Effector memory CD8-positive, alpha-beta T cell (primary cell): ENCODE measurements around the gene GRID1.
A peak's percentile ranks its signal among the peaks of the same experiment; 100 is the strongest.

ENCODE experiments used
- ATAC-seq: fragments of 150-1000 bp; cut with Tn5 transposase; replicated peaks from 2 replicates; pipeline ENCODE4 v1.10.0; 2021; ENCODE audit warnings: mild to moderate bottlenecking, moderate library complexity
- DNase-seq, 3 experiments: peaks; one replicate each; pipeline ENCODE4 v3.0.0; 2021
- H3K27ac Mint-ChIP-seq, 2 donors: one replicate each; pipeline ENCODE4 v1.8.0; 2022; ENCODE audit warnings: mild to moderate bottlenecking in 2 of 2, mixed read lengths in 2 of 2, moderate library complexity in 2 of 2
- H3K27me3 Mint-ChIP-seq, 2 donors: one replicate each; pipeline ENCODE4 v1.8.0; 2022; ENCODE audit warnings: mixed read lengths in 2 of 2
- H3K36me3 Mint-ChIP-seq: one replicate; pipeline ENCODE4 v1.8.0; 2022; ENCODE audit warnings: mild to moderate bottlenecking, moderate library complexity, mixed read lengths; ENCODE audit not compliant: insufficient read depth
- H3K4me1 Mint-ChIP-seq, 2 donors: one replicate each; pipeline ENCODE4 v1.8.0; 2022; ENCODE audit warnings: low read depth in 2 of 2, mixed read lengths in 2 of 2
- H3K4me3 Mint-ChIP-seq, 2 donors: one replicate each; pipeline ENCODE4 v1.8.0; 2022; ENCODE audit warnings: mild to moderate bottlenecking in 2 of 2, mixed read lengths in 2 of 2, moderate library complexity in 2 of 2
- H3K9me3 Mint-ChIP-seq, 2 donors: one replicate each; pipeline ENCODE4 v1.8.0; 2022; ENCODE audit warnings: mixed read lengths in 2 of 2

Gene GRID1

DNA sequence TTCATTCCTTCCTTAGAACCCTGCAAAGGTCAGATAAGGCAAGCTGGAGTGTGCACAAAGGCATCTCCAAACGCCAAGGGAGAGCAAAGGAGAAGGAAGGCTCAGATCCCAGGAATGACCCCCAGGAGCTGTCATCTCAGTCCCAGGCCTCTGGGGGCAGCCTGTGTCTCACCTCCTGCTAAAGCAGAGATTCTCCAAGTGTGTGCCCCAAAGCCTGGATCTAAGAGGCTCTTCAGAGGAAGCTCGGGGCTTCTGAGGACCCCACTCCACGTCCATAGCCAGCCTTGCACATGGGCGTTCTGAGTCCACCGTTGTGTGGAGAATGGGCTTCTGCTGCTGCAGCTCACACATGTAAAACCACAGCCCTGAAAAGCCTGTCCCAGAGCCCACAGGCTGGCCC lies 5.1 kb upstream of the GRID1 start:
- Mint-ChIP-seq H3K9me3 (no peaks in the 10 kb centered on the region), H3K27ac (no peak overlapping the region), H3K36me3 (peaks cover 3% of the 10 kb centered on the region), H3K27me3 (peaks cover 76 to 77% of the 10 kb centered on the region in 2 donors), H3K4me3 (no peak overlapping the region), H3K4me1 (no peaks in the 10 kb centered on the region)
- DNase-seq (no peak), ATAC-seq (no peak)

- peaks cover 76 to 77% of the 10 kb centered on the region in 2 donors for H3K27me3 Mint-ChIP-seq
- no peaks in the 10 kb centered on the region for H3K4me1 Mint-ChIP-seq
Measured at GRCh38 chr10:86371116-86371515, 4.5 kb upstream of the GRID1 start.

DNA sequence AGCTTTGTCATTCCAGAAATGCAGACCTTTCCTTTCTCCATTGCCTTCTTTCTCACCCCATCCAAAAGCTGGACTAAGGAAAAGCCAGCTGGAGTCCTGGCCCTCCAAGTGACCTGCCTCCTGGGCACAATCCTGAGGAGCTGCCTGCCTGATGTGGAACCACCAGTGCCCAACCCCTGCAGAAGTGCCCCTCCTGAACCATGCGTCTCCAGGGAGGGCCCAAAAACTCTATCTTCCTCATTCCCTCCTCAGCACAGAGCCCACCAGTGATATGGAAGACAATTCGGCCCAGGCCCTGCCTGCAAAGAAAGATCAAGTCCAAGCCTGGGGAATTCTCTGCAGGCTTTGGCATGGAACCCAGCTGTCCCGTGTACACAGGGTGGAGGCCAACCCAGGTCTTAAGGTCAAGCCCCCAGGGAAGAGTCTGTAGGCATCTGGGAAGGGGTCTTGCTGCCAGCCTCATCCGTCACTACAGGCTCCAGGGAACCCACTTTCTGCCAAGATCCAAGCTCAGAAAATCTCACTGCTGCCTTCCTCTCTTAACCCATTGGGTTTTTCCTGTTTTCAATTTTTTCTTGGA lies 3.5 kb upstream of the GRID1 start:
- H3K27me3 Mint-ChIP-seq: peaks cover 80 to 86% of the 10 kb centered on the region in 2 donors
- ATAC-seq: no peak
- DNase-seq: no peak
- peaks cover 5 to 6% of the 10 kb centered on the region in 2 donors for H3K4me1 Mint-ChIP-seq
- no peaks in the 10 kb centered on the region for H3K36me3 Mint-ChIP-seq
- H3K27ac Mint-ChIP-seq: no peak overlapping the region
- H3K4me3 Mint-ChIP-seq: no peak overlapping the region
- no peaks in the 10 kb centered on the region for H3K9me3 Mint-ChIP-seq

More at GRCh38 chr10:86371116-86371515, 4.5 kb upstream of the GRID1 start:
- DNase-seq (no peak), ATAC-seq (no peak)
- no peak overlapping the region for H3K27ac Mint-ChIP-seq
- H3K36me3 Mint-ChIP-seq: no peaks in the 10 kb centered on the region
- H3K9me3 Mint-ChIP-seq: no peaks in the 10 kb centered on the region
- H3K4me3 Mint-ChIP-seq: no peak overlapping the region

DNA sequence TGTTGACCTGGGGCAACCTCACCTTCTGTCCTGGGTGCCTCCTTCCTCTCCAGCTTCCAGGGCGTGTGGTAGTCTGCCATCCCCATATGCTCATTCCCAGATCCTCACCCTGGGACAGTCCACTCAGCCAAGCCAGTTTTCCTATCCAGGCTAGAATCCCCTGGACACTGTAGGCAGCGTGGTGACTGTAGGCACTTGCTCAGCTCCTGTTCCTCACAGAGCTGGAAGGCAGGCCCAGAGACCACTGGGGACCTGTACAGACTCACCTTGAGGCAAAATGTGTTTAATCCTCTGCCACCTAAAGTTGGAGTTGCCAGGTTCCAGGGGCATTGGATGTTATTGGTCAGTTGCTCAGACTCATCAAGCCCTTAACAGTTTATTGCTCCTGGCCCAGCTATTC lies 2.4 kb upstream of the GRID1 start:
- peaks cover 7% of the 10 kb centered on the region in 2 donors for H3K4me1 Mint-ChIP-seq
- H3K36me3 Mint-ChIP-seq: no peaks in the 10 kb centered on the region
- no peak overlapping the region for H3K27ac Mint-ChIP-seq
- ATAC-seq (no peak), DNase-seq (no peak)
- H3K4me3 Mint-ChIP-seq: no peak overlapping the region
- H3K9me3 Mint-ChIP-seq: no peaks in the 10 kb centered on the region
- peaks cover 80 to 88% of the 10 kb centered on the region in 2 donors for H3K27me3 Mint-ChIP-seq

- H3K4me3 Mint-ChIP-seq: no peak overlapping the region
Measured at GRCh38 chr10:86368046-86368445, 1.5 kb upstream of the GRID1 start.

DNA sequence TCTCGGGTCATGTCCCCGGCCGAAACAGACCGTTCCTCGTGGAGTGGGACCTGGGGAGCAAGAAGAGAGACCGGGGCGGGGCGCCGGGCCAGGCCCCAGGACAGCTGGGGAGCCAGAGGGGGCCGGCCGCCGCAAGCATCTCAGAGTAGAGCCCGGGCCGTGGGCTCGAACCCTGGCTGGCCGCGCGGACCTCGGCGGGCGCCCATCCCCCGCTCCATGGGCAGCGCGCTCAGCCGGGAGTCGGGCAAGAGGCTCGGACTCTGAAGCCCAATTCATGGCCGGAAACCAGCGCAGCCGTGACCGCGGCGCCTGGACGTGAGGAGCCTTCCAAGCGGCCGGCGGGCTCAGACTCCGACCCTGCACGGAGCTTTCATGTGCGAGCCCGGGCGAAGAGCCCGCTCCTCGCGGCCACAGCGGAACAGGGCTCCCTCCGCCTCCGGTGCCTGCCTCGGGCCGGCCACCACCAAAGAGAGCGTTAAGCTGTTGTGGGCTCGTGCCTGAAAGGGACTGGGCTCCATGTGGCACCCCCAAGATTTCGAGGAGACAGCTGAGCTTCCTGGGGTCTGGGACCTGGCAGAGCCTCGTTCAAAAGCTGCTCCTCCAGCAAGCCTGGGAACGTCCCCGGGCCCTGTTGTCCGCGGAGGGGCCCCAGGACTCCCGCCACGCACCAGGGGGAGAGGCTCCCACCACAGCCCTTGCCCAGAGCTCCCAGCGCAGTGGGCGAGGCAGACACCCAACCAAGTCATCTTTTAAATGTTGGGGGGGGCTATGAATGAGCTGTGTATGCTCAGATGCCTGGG lies 757 bp upstream of the GRID1 start:
- Mint-ChIP-seq H3K27me3 (peaks cover 66 to 88% of the 10 kb centered on the region in 2 donors), H3K4me1 (peaks cover 7% of the 10 kb centered on the region in 2 donors), H3K9me3 (no peaks in the 10 kb centered on the region), H3K4me3 (peak overlapping the region; percentile 8 to 13), H3K27ac (no peak overlapping the region), H3K36me3 (no peaks in the 10 kb centered on the region)
- DNase-seq (no peak), ATAC-seq (no peak)

More at GRCh38 chr10:86368046-86368445, 1.5 kb upstream of the GRID1 start:
- ATAC-seq (no peak), DNase-seq (no peak)
- H3K27me3 Mint-ChIP-seq: peaks cover 73 to 88% of the 10 kb centered on the region in 2 donors
- H3K9me3 Mint-ChIP-seq: no peaks in the 10 kb centered on the region
- H3K4me1 Mint-ChIP-seq: peaks cover 7% of the 10 kb centered on the region in 2 donors
- H3K27ac Mint-ChIP-seq: no peak overlapping the region
- no peaks in the 10 kb centered on the region for H3K36me3 Mint-ChIP-seq

- ATAC-seq (peak; percentile 53), DNase-seq (no peak)
- Mint-ChIP-seq H3K4me3 (peak overlapping the region; percentile 8 to 13), H3K9me3 (no peaks in the 10 kb centered on the region), H3K27ac (no peak overlapping the region), H3K27me3 (peaks cover 62 to 88% of the 10 kb centered on the region in 2 donors), H3K36me3 (no peaks in the 10 kb centered on the region), H3K4me1 (peaks cover 7% of the 10 kb centered on the region in 2 donors)
Measured at GRCh38 chr10:86366902-86367151, 232 bp upstream of the GRID1 start.

DNA sequence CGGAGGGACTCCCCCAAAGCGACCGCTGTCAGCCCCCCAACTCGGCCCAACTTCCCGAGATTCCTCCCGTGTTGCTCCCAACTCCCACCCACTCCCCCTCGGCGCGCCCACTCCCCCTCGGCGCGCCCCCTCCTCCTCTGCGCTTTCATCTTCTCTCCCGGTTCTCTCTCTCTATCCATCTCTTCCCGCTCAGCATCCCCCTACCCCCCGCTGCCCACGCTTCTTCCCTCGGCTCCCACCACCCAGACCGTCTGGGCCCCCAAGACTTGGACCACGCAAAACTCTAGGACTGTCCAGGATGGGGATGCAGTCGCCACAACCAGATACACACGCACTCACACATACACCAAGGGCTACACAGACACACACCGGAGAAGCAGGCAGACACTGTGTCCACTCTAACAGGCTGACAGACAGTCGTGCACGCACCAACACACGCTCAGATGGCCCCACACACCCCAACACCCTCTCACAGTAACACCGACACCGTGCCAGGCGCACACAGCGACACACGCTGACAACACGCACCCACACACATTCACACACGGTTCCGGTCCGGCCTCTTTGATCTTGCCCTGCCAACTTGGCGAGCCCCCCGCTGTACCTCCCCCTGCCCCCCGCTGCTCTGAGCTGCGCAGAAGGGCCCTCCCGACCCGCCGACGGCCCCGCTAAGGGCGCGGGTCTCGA lies 1.1 kb downstream of the GRID1 start:
- Mint-ChIP-seq H3K4me3 (peak overlapping the region; percentile 67 to 74), H3K36me3 (no peaks in the 10 kb centered on the region), H3K4me1 (peaks cover 7% of the 10 kb centered on the region in 2 donors), H3K27me3 (peaks cover 59 to 87% of the 10 kb centered on the region in 2 donors), H3K27ac (no peak overlapping the region), H3K9me3 (no peaks in the 10 kb centered on the region)
- DNase-seq (no peak), ATAC-seq (peak; percentile 16)

GRCh38 chr10:86364491-86365345 lies 1.9 kb downstream of the GRID1 start:
- no peak for DNase-seq
- ATAC-seq: no peak
- no peaks in the 10 kb centered on the region for H3K36me3 Mint-ChIP-seq
- H3K27ac Mint-ChIP-seq: no peak overlapping the region
- no peaks in the 10 kb centered on the region for H3K9me3 Mint-ChIP-seq
- H3K4me1 Mint-ChIP-seq: peaks cover 7% of the 10 kb centered on the region in 2 donors
- H3K4me3 Mint-ChIP-seq: peak overlapping the region; percentile 67 to 74
- H3K27me3 Mint-ChIP-seq: peaks cover 51 to 80% of the 10 kb centered on the region in 2 donors

DNA sequence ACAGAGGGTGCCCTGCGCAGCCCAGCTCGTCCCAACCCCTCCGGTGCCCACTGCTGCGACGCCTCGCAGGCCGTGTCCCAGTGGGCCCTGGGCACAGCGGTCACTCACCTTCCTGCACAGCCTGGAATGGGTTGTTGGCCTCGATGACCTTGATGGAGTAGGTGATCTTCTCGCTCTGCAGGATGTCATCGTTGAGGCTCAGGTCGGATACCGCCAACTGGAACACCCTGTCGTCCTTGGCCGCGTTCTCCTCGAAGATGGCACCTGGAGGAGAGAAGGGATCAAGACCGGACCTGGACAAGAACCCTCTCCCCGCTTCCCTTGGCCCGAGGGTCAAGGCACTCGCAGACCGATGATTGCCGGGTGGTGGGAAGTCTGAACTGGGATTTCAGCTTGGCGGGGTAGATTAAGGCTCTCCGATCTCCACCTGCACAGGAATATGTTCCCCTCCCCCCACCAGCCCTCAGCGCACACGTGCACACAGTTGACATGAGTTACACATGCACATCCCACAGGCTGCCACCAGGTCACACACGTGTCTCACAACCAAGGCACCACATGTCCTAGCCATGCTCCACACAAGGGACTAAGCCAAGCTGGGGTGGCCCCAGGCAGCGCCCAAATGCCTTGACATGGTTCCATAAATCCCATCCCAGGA lies 2.6 kb downstream of the GRID1 start:
- Mint-ChIP-seq H3K9me3 (no peaks in the 10 kb centered on the region), H3K4me1 (peaks cover 7% of the 10 kb centered on the region in 2 donors), H3K27me3 (peaks cover 45 to 74% of the 10 kb centered on the region in 2 donors), H3K27ac (no peak overlapping the region), H3K4me3 (peak overlapping the region in 1 of 2 donors; percentile 74), H3K36me3 (no peaks in the 10 kb centered on the region)
- DNase-seq: no peak
- ATAC-seq: no peak

DNA sequence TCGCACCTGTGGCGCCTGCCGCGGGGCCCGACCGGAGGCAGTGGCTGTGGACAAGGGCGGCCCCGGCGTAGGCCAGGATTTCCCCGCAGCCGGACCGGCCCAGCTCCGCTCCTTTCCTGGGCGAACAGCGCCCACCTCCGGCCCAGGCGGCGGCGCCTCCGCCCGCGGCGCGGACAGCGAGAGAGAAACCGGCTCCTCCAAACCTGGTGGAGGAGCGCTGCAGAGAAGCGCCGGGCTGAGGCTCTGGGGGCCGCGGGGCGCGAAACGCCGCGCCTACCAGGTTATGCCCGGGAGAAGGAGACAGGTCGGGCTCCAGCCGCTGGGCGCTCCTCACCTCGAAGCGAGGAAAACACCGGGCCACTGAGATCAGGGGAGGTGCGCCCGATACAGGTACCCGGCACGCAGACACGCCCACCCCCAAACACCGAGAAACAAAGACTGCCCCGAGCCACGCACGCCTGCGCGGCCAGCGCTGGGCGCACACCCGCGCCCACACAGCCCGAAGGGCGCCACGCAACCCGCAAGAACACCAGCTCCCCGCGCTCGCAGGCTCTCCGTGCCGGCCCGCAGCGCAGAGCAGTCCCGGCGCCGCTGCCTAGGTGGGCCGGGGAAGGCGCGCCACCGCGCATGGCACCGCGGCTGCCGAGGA lies 3.3 kb downstream of the GRID1 start:
- ATAC-seq: no peak
- Mint-ChIP-seq H3K36me3 (no peaks in the 10 kb centered on the region), H3K9me3 (no peaks in the 10 kb centered on the region)

DNA sequence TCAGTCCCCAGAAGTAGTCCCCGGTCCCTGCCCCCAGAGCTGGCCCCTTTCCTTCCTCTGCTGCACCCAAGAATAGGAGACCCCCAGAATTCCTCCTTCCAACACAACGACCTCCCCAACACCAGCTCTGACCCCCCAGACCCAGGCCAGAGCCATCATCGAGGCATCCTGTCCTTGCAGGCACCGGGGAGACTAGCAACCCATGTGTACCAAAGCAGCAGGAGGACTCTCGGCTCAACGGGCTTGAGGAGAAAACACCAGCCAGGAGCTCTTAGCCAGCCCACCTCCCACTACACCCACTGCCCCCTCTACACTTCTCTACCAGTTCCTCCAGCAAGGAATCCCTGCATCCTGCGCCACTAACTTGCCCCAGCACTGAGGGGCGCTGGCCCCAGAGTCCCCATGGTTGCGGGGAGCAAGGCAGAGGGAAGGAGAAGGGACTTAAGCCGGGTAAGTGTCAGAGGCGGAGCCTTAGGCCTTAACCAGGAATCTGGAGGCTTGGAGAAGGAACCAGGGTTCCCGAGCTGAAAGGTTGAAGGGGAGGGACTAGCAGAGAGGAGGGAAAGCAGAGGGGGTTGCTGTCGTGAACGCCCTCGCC lies 3.9 kb downstream of the GRID1 start:
- Mint-ChIP-seq H3K4me1 (peaks cover 7% of the 10 kb centered on the region in 2 donors), H3K27me3 (peaks cover 32 to 74% of the 10 kb centered on the region in 2 donors), H3K27ac (no peak overlapping the region), H3K4me3 (no peak overlapping the region), H3K36me3 (no peaks in the 10 kb centered on the region), H3K9me3 (no peaks in the 10 kb centered on the region)
- DNase-seq (no peak), ATAC-seq (no peak)

More for the DNA sequence above, 3.3 kb downstream of the GRID1 start:
- Mint-ChIP-seq H3K4me1 (peaks cover 7% of the 10 kb centered on the region in 2 donors), H3K27me3 (peaks cover 38 to 74% of the 10 kb centered on the region in 2 donors), H3K27ac (no peak overlapping the region), H3K4me3 (no peak overlapping the region)
- DNase-seq: no peak
